MM.1S (cell line): Measurements from ENCODE around the gene P2RX6.

ENCODE experiments used
- DNase-seq: peaks from one replicate; pipeline ENCODE4 v3.0.0-alpha.2; 2015
- H2AFZ ChIP-seq: fragments of 300-600 bp; sonication (generic); 2 replicates; pipeline ENCODE4 v1.6.0; 2016; ENCODE audit warnings: antibody characterized with exemption, low read length
- H3F3A ChIP-seq: fragments of 300-600 bp; sonication (generic); 2 replicates; pipeline ENCODE4 v1.6.1; 2016; ENCODE audit warnings: mild to moderate bottlenecking, antibody characterized with exemption, low read length, moderate library complexity, mixed read lengths; ENCODE audit not compliant: insufficient read depth
- H3K27ac ChIP-seq: fragments of 300-600 bp; sonication (generic); 2 replicates; pipeline ENCODE4 v1.5.1; 2016; ENCODE audit warnings: mild to moderate bottlenecking, low read length
- H3K27me3 ChIP-seq: fragments of 300-600 bp; sonication (generic); replicated peaks from 2 replicates; pipeline ENCODE4 v1.6.0; 2016; ENCODE audit warnings: low read length; ENCODE audit not compliant: insufficient read depth
- H3K36me3 ChIP-seq: fragments of 300-600 bp; sonication (generic); replicated peaks from 2 replicates; pipeline ENCODE4 v1.6.1; 2016; ENCODE audit warnings: mild to moderate bottlenecking, low read length, mixed read lengths; ENCODE audit not compliant: insufficient read depth
- H3K4me1 ChIP-seq: fragments of 300-600 bp; sonication (generic); 2 replicates; pipeline ENCODE4 v1.6.1; 2016; ENCODE audit warnings: low read length, mixed read lengths
- H3K4me2 ChIP-seq: fragments of 300-600 bp; sonication (generic); 2 replicates; pipeline ENCODE4 v1.6.0; 2016; ENCODE audit warnings: low read depth, low read length
- H3K4me3 ChIP-seq: fragments of 300-600 bp; sonication (generic); 2 replicates; pipeline ENCODE4 v1.5.1; 2016; ENCODE audit warnings: low read length, mixed read lengths
- H3K79me2 ChIP-seq: fragments of 300-600 bp; sonication (generic); 2 replicates; pipeline ENCODE4 v1.6.1; 2016; ENCODE audit warnings: mixed run types, low read length, mixed read lengths
- H3K9ac ChIP-seq: fragments of 300-600 bp; sonication (generic); 2 replicates; pipeline ENCODE4 v1.6.1; 2016; ENCODE audit warnings: low read length, mixed read lengths
- H3K9me2 ChIP-seq: fragments of 300-600 bp; sonication (generic); replicated peaks from 2 replicates; pipeline ENCODE4 v1.6.1; 2016; ENCODE audit warnings: mild to moderate bottlenecking, low read length, mixed read lengths; ENCODE audit not compliant: insufficient read depth
- H3K9me3 ChIP-seq: fragments of 300-600 bp; sonication (generic); replicated peaks from 2 replicates; pipeline ENCODE4 v1.6.1; 2016; ENCODE audit warnings: mild to moderate bottlenecking, low read length, mixed read lengths; ENCODE audit not compliant: insufficient read depth
- H4K20me1 ChIP-seq: fragments of 300-600 bp; sonication (generic); 2 replicates; pipeline ENCODE4 v1.6.1; 2016; ENCODE audit warnings: mild to moderate bottlenecking, low read length, moderate library complexity, mixed read lengths; ENCODE audit not compliant: insufficient read depth
- EZH2 ChIP-seq: fragments of 300-600 bp; sonication (generic); optimal IDR thresholded peaks from 2 replicates; pipeline ENCODE3; 2017; ENCODE audit warnings: low read depth, mild to moderate bottlenecking, antibody characterized with exemption, low read length, mixed read lengths
- EZH2phosphoT487 ChIP-seq: fragments of 300-600 bp; sonication (generic); IDR thresholded peaks from 2 replicates; pipeline ENCODE4 v1.6.1; 2018; ENCODE audit warnings: antibody characterized with exemption, low read length
- TF ChIP-seq, protein P1 (sequence below): fragments of 300-600 bp; sonication (generic); IDR thresholded peaks from 2 replicates; pipeline ENCODE4 v1.5.1; 2016; ENCODE audit warnings: antibody characterized with exemption, low read length, mixed read lengths

The P2RX6 gene

DNA sequence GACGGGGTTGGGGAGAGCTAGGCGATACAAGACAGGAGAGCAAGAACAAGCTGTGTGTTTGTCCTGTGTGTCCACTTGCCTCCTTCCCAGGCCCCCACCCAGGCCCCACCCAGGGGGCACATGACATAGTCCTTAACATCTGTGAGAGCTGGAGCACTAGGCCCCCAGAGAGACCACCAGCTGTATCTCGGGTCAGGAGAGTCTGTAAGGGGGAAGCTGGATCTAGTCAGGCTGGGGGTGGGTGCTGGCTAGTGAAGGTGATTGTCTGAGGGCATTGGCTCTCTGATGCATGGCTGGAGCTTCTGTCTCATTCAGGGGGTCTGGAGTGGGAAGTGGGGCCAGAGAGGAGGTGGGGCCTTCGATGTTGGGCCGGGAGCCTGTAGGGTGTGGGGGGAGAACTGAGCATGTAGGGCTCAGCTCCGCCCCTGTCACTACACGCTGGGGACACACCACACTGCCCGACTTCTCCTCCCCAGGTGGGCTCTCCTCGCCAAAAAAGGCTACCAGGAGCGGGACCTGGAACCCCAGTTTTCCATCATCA, 571 bp downstream of the P2RX6 start:
- H3K4me2 ChIP-seq: no peak overlapping the region

DNA sequence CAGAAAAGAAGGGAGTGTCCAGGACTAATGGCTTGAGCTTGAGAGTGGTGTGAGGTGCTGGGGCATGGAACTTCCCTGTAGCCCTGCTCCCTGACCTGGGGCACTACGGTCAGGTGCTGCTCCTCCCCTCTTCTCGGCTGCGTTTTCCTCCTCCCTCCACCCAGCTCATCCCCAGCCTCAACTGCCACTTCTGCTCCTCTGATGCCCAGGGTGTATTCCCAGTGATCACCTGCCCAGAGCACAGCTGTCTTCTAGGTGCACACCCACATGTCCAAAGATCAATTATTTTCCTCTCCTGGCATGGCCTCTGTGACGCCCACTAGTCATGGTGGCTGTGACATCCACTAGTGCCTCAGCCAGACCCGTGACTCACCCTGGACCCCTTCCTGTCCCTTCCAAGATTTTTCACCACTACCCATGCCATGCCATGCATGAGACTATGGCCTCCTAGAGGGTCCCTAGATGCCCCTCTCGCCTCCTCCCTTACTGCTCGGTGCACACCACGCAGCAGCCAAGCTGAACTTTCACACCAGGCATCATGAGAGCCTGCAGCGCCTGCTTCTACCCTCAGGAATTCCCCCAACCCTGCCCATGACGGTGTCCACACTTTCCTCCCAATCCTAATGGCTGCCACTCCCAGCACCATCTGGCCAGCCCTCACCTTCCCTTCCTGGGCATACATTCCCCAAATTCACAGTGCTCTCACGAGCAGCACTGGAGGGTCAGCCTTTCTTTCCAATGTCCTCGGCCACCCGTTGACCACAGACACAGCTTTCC, 1.9 kb downstream of the P2RX6 start:
- no peak for DNase-seq
- Histone ChIP-seq H3K9me3 (no peaks in the 10 kb centered on the region), H3K27me3 (peaks cover 52% of the 10 kb centered on the region), H3K4me1 (no peaks in the 10 kb centered on the region; the same call in 1 of the 2 replicates), H3K9me2 (no peaks in the 10 kb centered on the region), H3K79me2 (no peaks in the 10 kb centered on the region), H3K36me3 (no peaks in the 10 kb centered on the region), H3F3A (no peaks in the 10 kb centered on the region), H3K27ac (no peak overlapping the region), H4K20me1 (no peaks in the 10 kb centered on the region), H3K9ac (no peak overlapping the region), H2AFZ (no peak overlapping the region), H3K4me2 (no peak overlapping the region), H3K4me3 (no peak overlapping the region)
- no peak for TF ChIP-seq EZH2
- TF ChIP-seq, protein P1, sequence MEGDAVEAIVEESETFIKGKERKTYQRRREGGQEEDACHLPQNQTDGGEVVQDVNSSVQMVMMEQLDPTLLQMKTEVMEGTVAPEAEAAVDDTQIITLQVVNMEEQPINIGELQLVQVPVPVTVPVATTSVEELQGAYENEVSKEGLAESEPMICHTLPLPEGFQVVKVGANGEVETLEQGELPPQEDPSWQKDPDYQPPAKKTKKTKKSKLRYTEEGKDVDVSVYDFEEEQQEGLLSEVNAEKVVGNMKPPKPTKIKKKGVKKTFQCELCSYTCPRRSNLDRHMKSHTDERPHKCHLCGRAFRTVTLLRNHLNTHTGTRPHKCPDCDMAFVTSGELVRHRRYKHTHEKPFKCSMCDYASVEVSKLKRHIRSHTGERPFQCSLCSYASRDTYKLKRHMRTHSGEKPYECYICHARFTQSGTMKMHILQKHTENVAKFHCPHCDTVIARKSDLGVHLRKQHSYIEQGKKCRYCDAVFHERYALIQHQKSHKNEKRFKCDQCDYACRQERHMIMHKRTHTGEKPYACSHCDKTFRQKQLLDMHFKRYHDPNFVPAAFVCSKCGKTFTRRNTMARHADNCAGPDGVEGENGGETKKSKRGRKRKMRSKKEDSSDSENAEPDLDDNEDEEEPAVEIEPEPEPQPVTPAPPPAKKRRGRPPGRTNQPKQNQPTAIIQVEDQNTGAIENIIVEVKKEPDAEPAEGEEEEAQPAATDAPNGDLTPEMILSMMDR: no peak
- no peak for TF ChIP-seq EZH2phosphoT487

More for the DNA sequence above, 571 bp downstream of the P2RX6 start:
- Histone ChIP-seq H3F3A (no peaks in the 10 kb centered on the region), H3K9ac (no peak overlapping the region), H3K9me3 (no peaks in the 10 kb centered on the region), H3K9me2 (no peaks in the 10 kb centered on the region), H3K79me2 (no peaks in the 10 kb centered on the region), H2AFZ (no peak overlapping the region), H3K4me1 (no peaks in the 10 kb centered on the region; the same call in 1 of the 2 replicates), H3K36me3 (no peaks in the 10 kb centered on the region), H3K4me3 (no peak overlapping the region), H3K27ac (no peak overlapping the region), H4K20me1 (no peaks in the 10 kb centered on the region), H3K27me3 (peaks cover 53% of the 10 kb centered on the region)
- TF ChIP-seq, protein P1: no peak
- no peak for TF ChIP-seq EZH2
- TF ChIP-seq EZH2phosphoT487: no peak
- DNase-seq: no peak

DNA sequence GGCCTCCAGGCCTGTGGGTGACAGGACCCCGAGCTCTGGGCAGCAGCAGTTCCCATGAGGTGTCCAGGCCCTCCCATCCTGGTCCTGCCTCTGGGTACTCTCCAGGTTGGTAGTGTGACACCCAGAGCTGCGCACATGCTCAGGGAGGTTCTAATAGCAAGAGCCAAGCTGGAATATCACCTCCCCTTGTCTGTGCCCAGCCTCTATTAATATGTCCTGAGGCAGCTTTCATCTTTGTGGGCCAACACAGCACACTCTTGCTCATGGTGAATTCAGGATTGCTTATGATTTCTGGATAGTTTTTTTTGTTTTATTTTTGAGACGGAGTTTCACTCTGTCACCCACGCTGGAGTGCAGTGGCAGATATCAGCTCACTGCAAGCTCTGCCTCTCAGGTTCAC, 3.3 kb downstream of the P2RX6 start:
- Histone ChIP-seq H3K4me3 (no peak overlapping the region), H4K20me1 (no peaks in the 10 kb centered on the region), H3K9me3 (no peaks in the 10 kb centered on the region), H3K9ac (no peak overlapping the region), H2AFZ (no peak overlapping the region), H3K36me3 (no peaks in the 10 kb centered on the region), H3K4me1 (no peaks in the 10 kb centered on the region; the same call in 1 of the 2 replicates), H3K4me2 (no peak overlapping the region), H3K27me3 (peaks cover 58% of the 10 kb centered on the region), H3K9me2 (no peaks in the 10 kb centered on the region), H3K27ac (no peak overlapping the region), H3K79me2 (no peaks in the 10 kb centered on the region), H3F3A (no peaks in the 10 kb centered on the region)
- TF ChIP-seq EZH2phosphoT487 (no peak), EZH2 (no peak)
- TF ChIP-seq, protein P1: no peak
- DNase-seq: no peak
